ENCODE results near the gene LIMA1.

LIMA1 gene

GRCh38 chr12:50224026-50224692 lies 59.2 kb downstream of the LIMA1 start:
- Histone ChIP-seq H3K27ac (peak overlapping the region in 14 of 21 experiments; percentile 4 to 93 (median 54)), H3K4me3 (no peak overlapping the region)

DNA sequence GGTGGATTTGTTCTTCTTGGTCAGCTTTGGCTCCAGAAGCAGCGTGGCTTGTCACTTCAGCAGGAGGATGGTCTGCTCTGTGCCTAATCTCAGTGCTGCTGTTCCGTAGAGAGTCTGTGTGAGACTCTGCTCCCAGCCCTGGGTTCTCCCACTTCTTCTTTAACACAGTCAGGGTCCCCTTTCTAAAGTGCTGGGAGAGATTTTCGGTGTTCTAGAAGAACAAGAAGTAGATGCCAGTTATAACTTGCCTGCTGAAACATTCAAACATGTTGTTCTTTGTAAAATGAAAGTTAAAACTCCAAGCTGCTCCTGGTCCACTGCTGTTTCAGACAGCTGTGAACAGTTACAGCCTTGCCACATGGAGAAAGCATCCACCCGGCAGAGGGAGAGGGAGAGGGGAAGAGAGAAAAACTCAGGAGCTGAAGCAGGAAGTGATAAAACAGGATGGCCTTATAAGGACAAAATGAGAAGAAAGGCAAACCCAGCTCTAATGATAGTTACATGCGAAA lies 61.0 kb downstream of the LIMA1 start:
- H3K27ac ChIP-seq, result peak overlapping the region in 20 of 21 experiments; percentile 68 to 95 (median 88)
- H3K4me3 ChIP-seq, result peak overlapping the region; percentile 30 to 56 (median 44)

GRCh38 chr12:50221228-50222008 lies 61.9 kb downstream of the LIMA1 start:
- peak overlapping the region in 20 of 21 experiments; percentile 74 to 95 (median 88) for H3K27ac ChIP-seq
- peak overlapping the region; percentile 30 to 56 (median 44) for H3K4me3 ChIP-seq

DNA sequence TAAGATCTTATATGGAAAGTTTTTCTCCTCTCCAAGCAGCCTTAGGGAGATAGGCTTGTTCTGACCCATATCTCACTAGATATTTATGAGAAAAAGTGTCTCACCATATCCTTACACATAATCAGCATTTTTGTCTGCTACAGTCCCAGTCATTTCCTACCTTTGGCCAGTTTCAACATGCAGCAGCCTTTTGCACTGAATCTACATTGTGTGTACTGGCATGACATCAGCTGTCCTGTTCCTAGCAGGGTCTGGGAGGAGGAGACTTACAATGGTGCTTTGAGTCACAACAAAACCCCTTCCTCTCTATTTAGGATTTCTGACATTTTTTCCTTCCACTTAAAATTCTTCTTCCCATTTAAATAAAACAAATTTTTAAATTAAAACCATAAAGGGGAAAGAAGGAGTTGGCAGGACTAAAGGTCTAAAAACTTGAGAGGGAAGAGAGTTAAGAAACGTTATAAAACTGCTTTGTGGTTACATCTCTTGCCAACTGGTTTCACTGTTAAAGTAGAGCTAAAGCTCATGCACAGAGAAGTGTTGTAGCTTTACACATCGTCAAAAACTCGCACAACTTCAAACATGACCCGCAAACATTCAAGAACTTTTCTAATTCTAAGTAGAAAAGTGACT lies 62.8 kb downstream of the LIMA1 start:
- Histone ChIP-seq H3K27ac (peak overlapping the region in 20 of 21 experiments; percentile 74 to 95 (median 88)), H3K4me3 (peak overlapping the region; percentile 30 to 56 (median 44))

DNA sequence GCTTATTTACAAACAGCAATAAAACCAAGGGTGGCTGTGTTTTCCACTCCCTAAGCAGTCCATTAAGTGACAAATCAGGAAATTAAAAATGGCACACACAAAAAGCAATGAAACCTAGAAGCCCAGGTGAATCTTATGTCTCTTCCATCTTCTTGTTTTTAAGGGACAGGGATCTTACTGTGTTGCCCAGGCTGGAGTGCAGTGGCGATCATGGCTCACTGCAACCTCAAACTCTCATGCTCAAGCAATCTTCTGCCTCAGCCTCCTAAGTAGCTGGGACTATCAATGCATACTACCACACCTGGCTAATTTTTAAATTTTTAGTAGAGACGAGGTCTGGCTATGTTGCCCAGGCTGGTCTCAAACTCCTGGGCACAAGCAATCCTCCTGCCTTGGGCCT lies 63.8 kb downstream of the LIMA1 start:
- H3K27ac ChIP-seq, result peak overlapping the region in 19 of 21 experiments; percentile 80 to 95 (median 89)
- H3K4me3 ChIP-seq, result peak overlapping the region; percentile 30 to 56 (median 44)

DNA sequence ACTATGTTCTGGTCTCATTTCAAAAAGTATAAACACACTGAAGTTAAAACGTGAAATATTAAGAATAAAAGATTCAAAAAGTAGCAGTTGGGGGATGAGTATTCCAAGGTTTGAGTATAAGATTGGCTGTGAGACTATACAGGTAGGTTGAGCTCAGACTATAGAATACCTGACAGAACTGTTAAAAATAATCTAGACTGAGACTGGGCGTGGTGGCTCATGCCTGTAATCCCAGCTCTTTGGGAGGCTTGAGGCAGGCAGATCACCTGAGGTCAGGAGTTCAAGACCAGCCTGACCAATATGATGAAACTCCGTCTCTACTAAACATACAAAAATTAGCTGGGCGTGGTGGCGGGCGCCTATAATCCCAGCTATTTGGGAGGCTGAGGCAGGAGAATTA lies 64.3 kb downstream of the LIMA1 start:
- Histone ChIP-seq H3K4me3 (peak overlapping the region in 1 of 7 experiments; percentile 45), H3K27ac (peak overlapping the region in 6 of 21 experiments; percentile 9 to 92 (median 89))

DNA sequence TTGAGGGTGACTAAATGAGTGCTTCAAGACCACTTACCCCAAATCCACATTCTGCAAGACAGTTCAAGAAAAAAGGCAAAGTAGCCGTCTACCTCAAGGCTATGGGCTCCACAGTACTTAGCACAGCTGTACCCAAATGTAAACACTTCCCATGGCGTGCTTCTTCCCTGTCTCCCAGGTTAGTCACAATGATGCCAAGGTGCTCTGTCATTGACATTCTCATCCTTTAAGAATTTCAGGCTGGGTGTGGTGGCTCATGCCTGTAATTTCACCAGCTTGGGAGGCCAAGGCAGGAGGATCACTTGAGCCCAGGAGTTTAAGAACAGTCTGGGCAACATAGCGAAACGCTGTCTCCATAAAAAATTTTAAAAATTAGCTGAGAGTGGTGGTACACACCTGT lies 64.9 kb downstream of the LIMA1 start:
- no peak overlapping the region for H3K4me3 ChIP-seq
- peak overlapping the region in 5 of 21 experiments; percentile 9 to 87 (median 34) for H3K27ac ChIP-seq

DNA sequence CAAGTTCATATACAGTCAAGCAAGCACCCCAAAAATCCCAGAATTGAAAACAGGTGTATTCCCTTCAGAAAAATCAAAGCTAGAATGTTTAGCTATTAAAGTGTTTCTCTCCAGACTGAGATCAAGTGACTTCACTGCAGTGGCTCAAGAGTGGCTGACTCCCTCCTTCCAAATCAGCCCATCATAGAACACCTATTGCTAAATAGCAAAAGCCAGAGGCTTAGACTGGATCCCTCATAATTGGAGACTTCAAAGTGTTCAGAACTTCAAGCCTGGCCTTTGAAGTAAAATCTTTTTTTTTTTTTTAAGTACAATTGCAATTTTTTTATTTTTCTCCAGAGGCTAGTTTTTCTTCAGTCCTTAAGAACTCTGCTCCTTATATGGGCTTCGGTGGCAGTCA lies 66.1 kb downstream of the LIMA1 start:
- Histone ChIP-seq H3K27ac (peak overlapping the region in 2 of 21 experiments; percentile 8 to 16), H3K4me3 (no peak overlapping the region)

DNA sequence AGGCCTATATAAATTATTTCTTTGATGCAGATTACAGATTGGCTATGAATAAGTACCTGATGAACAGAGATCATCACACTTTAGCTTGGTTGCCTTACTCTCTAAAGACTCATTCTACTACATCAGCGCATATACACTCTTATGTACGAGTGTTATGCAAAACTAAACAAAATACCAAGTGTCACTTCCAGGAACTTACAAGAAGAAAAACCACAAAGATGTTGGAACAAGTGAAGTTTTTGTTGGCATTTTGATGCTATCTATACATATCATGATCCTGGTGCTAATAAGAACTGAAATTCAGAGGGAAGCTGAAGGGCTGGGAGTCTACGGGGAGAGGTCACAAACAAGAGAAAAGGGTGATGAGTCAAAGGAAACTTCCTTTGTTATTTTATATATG lies 68.3 kb downstream of the LIMA1 start:
- no peak overlapping the region for H3K4me3 ChIP-seq
- H3K27ac ChIP-seq, result peak overlapping the region in 6 of 21 experiments; percentile 2 to 70 (median 32)

- Histone ChIP-seq H3K27ac (peak overlapping the region in 6 of 21 experiments; percentile 3 to 78 (median 32)), H3K4me3 (no peak overlapping the region)
Measured at GRCh38 chr12:50214018-50214417, 69.3 kb downstream of the LIMA1 start.

DNA sequence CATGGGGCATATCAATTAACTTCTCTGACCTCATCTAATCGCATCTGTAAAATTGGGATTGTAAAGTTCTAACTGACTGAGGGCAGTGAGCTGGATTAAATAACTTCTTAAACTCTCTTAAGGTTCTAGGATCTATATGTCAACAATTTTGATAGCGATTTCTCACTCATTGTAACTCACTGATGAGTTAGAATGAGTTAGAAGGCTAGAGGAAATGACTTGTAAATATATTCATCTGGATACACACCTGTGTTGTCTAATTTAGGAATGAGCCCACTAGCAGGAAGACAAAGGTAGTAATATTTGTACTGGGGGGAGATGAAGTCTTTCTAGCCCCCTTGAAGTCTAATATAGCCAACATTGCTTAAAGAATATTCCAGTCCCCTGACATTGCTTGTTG lies 69.9 kb downstream of the LIMA1 start:
- no peak overlapping the region for H3K4me3 ChIP-seq
- peak overlapping the region in 6 of 21 experiments; percentile 14 to 80 (median 71) for H3K27ac ChIP-seq

- Histone ChIP-seq H3K4me3 (no peak overlapping the region), H3K27ac (peak overlapping the region in 19 of 21 experiments; percentile 22 to 80 (median 64))
Measured at GRCh38 chr12:50212071-50212467, 71.3 kb downstream of the LIMA1 start.

DNA sequence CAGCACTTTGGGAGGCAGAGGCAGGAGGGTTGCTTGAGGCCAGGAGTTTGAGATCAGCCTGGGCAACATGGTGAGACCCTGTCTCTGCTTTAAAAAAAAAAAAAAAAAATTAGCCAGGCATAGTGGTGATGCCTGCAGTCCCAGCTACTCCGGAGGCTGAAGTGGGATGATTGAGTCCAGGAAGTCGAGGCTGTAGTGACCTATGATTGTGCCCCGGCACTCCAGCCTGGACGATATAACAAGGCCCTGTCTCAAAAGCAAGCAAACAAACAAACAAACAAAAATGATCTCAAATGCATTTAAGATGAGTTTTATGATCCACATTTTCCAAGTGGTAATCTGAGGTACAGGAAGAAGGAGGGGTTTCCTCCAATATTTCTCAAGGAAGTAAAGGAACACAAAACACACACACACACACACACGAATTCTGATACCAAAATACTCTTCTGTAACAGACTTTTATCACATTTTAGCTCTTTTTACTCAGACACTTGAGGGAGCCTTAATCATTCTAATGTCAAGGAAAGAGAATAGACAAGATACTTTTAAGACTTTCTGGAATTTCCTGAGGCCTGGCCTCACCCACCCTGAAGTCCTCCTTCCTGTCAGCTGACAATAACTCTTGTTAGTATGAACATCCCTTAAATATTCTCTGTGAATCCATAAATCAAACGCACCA lies 71.8 kb downstream of the LIMA1 start:
- H3K27ac ChIP-seq, result peak overlapping the region in 19 of 21 experiments; percentile 22 to 80 (median 64)
- H3K4me3 ChIP-seq, result no peak overlapping the region

DNA sequence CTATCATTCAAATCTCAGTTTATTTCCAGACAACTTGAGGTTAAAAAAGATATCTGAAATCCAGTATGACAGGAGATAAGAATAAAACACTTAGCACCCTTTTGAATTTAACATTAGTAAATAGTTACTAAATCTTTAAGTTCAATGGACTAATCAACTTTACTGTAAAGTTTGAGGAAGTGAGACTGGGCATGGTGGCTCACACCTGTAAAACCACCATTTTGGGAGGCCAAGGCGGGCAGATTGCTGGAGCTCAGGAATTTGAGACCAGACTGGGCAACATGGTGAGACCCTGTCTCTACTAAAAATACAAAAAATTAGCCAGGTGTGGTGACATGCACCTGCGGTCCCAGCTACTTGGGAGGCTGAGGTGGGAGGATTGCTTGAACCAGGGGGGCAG lies 75.9 kb downstream of the LIMA1 start:
- peak overlapping the region in 1 of 21 experiments; percentile 39 for H3K27ac ChIP-seq
- H3K4me3 ChIP-seq, result no peak overlapping the region

- H3K27ac ChIP-seq, result peak overlapping the region in 9 of 21 experiments; percentile 5 to 68 (median 37)
- no peak overlapping the region for H3K4me3 ChIP-seq
Measured at GRCh38 chr12:50205648-50206047, 77.7 kb downstream of the LIMA1 start.

- H3K27ac ChIP-seq, result peak overlapping the region in 1 of 21 experiments; percentile 31
- H3K4me3 ChIP-seq, result no peak overlapping the region
Measured at GRCh38 chr12:50203691-50204090, 79.6 kb downstream of the LIMA1 start.

- peak overlapping the region in 15 of 21 experiments; percentile 3 to 63 (median 47) for H3K27ac ChIP-seq
- H3K4me3 ChIP-seq, result no peak overlapping the region
Measured at GRCh38 chr12:50201987-50202521, 81.3 kb downstream of the LIMA1 start.

DNA sequence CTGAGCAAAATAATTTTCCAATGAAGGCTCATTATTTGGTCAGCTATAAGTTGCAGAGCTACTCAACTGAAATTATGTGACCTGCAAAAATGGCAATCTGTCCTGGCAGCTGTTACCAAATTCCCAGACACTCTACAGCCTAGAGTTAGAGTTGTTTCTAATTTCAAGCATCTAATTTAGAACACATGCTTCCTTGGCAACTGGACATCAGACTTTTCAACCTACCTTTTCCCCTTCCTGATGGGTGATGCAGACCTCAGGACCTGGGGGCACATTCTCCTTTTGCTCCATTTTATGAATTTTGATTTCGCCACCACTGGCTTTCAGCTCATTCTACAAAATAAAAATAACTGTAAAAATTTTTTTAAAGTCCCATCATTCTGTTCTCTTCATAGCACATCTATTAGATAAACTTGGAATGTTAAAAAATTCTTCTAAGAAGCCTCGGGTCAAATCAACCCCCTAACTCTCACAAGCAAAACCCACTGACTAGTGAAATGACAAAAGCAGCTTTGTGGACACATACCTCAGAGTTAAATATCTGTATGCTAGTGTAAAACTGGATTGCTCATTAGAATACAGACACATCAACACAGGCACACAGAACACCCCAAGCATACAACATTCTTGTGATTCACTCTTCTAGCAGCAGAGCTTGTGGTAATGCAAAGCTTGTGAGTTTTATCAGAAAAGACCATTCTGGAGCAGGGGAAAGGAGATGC lies 82.6 kb downstream of the LIMA1 start:
- H3K27ac ChIP-seq, result peak overlapping the region in 1 of 21 experiments; percentile 22

More for the DNA sequence above, 82.6 kb downstream of the LIMA1 start:
- no peak overlapping the region for H3K4me3 ChIP-seq

Data from skin epidermis (tissue), 12 donors.